HepG2 (cell line): ENCODE data around the gene DAPK3. TPM values are rescaled to one million over a fixed set of nuclear protein-coding genes. Genes with fewer than 3 reads are reported as not detected.

Source experiments
- ARNT2 ChIP-seq: sonication (generic); formaldehyde crosslinking; IDR thresholded peaks from 2 replicates; pipeline ENCODE4 v1.8.0; 2022; ENCODE audit warnings: mild to moderate bottlenecking, low read depth, missing genetic modification reagents, moderate library complexity
- EED ChIP-seq: sonication (generic); formaldehyde crosslinking; IDR thresholded peaks from 2 replicates; pipeline ENCODE4 v1.5.0; 2020; ENCODE audit warnings: mild to moderate bottlenecking, missing genetic modification reagents
- ELF3 ChIP-seq: IDR thresholded peaks from 2 replicates; pipeline ENCODE4 v1.6.1; 2016; ENCODE audit warnings: missing genetic modification reagents, missing compliant biosample characterization
- EZH2 ChIP-seq: conservative IDR thresholded peaks from 2 replicates; pipeline ENCODE4 v1.6.1; 2012; ENCODE audit warnings: mild to moderate bottlenecking, low read depth, low read length, moderate library complexity
- HNRNPLL ChIP-seq: fragments of 200-400 bp; formaldehyde crosslinking; IDR thresholded peaks from 2 replicates; pipeline ENCODE4 v1.6.1; 2017; ENCODE audit warnings: mild to moderate bottlenecking, low read depth, low read length; ENCODE audit not compliant: poor library complexity, severe bottlenecking
- HOXA9 ChIP-seq: sonication (generic); formaldehyde crosslinking; IDR thresholded peaks from 2 replicates; pipeline ENCODE4 v1.8.1; 2022; ENCODE audit warnings: missing genetic modification reagents, mild to moderate bottlenecking, moderate library complexity, borderline replicate concordance
- MXI1 ChIP-seq: IDR thresholded peaks from 3 replicates; pipeline ENCODE4 v1.6.1; 2012; ENCODE audit warnings: low read depth, low read length, inconsistent platforms, borderline replicate concordance
- POLR2G ChIP-seq: fragments of 200-400 bp; formaldehyde crosslinking; IDR thresholded peaks from 2 replicates; pipeline ENCODE4 v1.6.1; 2018; ENCODE audit warnings: mild to moderate bottlenecking, low read depth, low read length, moderate library complexity
- RBFOX2 ChIP-seq: fragments of 200-400 bp; formaldehyde crosslinking; IDR thresholded peaks from 2 replicates; pipeline ENCODE4 v1.6.1; 2017; ENCODE audit warnings: low read depth, mild to moderate bottlenecking, low read length
- RORA ChIP-seq: sonication (generic); formaldehyde crosslinking; IDR thresholded peaks from 2 replicates; pipeline ENCODE4 v1.5.0; 2020; ENCODE audit warnings: mild to moderate bottlenecking, missing genetic modification reagents, moderate library complexity
- SALL2 ChIP-seq: sonication (generic); formaldehyde crosslinking; IDR thresholded peaks from 2 replicates; pipeline ENCODE4 v1.8.1; 2023; ENCODE audit warnings: mild to moderate bottlenecking, missing genetic modification reagents, inconsistent platforms
- SMARCE1 ChIP-seq: fragments of 450-650 bp; IDR thresholded peaks from 2 replicates; pipeline ENCODE4 v1.6.1; 2017; ENCODE audit warnings: borderline replicate concordance
- TGIF2 ChIP-seq: IDR thresholded peaks from 2 replicates; pipeline ENCODE4 v1.6.1; 2016; ENCODE audit warnings: control low read depth, missing compliant biosample characterization
- U2AF1 ChIP-seq: fragments of 200-400 bp; formaldehyde crosslinking; optimal IDR thresholded peaks from 2 replicates; pipeline ENCODE3; 2017; ENCODE audit warnings: mild to moderate bottlenecking, low read depth, low read length
- ZC3H13 ChIP-seq: sonication (generic); formaldehyde crosslinking; IDR thresholded peaks from 2 replicates; pipeline ENCODE4 v1.8.1; 2023; ENCODE audit warnings: mild to moderate bottlenecking, missing genetic modification reagents, moderate library complexity
- ZEB1 ChIP-seq: IDR thresholded peaks from 2 replicates; pipeline ENCODE4 v1.6.1; 2012; ENCODE audit warnings: mild to moderate bottlenecking, low read depth, inconsistent platforms; ENCODE audit not compliant: insufficient replicate concordance
- ZFY ChIP-seq: sonication (generic); formaldehyde crosslinking; IDR thresholded peaks from 2 replicates; pipeline ENCODE4 v1.4.0; 2020; ENCODE audit warnings: missing genetic modification reagents
- ZNF230 ChIP-seq: sonication (generic); formaldehyde crosslinking; IDR thresholded peaks from 2 replicates; pipeline ENCODE4 v1.4.0; 2020; ENCODE audit warnings: mild to moderate bottlenecking, missing genetic modification reagents
- ZNF550 ChIP-seq: sonication (generic); formaldehyde crosslinking; IDR thresholded peaks from 2 replicates; pipeline ENCODE4 v1.4.0; 2020; ENCODE audit warnings: mild to moderate bottlenecking, missing genetic modification reagents, borderline replicate concordance
- ZNF768 ChIP-seq: sonication (generic); formaldehyde crosslinking; IDR thresholded peaks from 2 replicates; pipeline ENCODE4 v1.4.0; 2020; ENCODE audit warnings: missing genetic modification reagents
- ZSCAN21 ChIP-seq: sonication (generic); formaldehyde crosslinking; IDR thresholded peaks from 2 replicates; pipeline ENCODE4 v1.8.0; 2022; ENCODE audit warnings: mild to moderate bottlenecking, missing genetic modification reagents, moderate library complexity, borderline replicate concordance
- ZSCAN22 ChIP-seq: sonication (generic); formaldehyde crosslinking; IDR thresholded peaks from 2 replicates; pipeline ENCODE4 v1.4.0; 2020; ENCODE audit warnings: mild to moderate bottlenecking, missing genetic modification reagents
- polyA plus RNA-seq, 8 experiments: library from polyadenylated mRNA; depleted of rRNA in 3 of 8; stranded (reverse) in 7 of 8; unstranded in 1 of 8; fragments of >200 nt; fragmentation: Illumina TruSeq in 4 of 8; extraction: Trizol in 4 of 8; gene quantifications; 2 replicates each; pipeline versions ENCODE4 v1.2.1 to v1.2.3, GENCODE V29; 2011 to 2016; ENCODE audit warnings: low read depth in 4 of 8, missing spikeins in 1 of 8, mixed read lengths in 1 of 8; ENCODE audit not compliant: insufficient read depth in 1 of 8
- total RNA-seq, 5 experiments: library from RNA; depleted of rRNA; stranded (reverse); fragments of >200 nt; fragmentation: Illumina TruSeq; extraction: Trizol; gene quantifications; 2 replicates each; pipeline ENCODE4 v1.2.3, GENCODE V29; 2016; ENCODE audit warnings: low read depth in 1 of 5
- TF ChIP-seq, protein P1 (sequence below): sonication (generic); formaldehyde crosslinking; IDR thresholded peaks from 2 replicates; pipeline ENCODE4 v1.8.0; 2023; ENCODE audit warnings: mild to moderate bottlenecking, missing genetic modification reagents
- TF ChIP-seq, protein P2 (sequence below): sonication (generic); formaldehyde crosslinking; IDR thresholded peaks from 2 replicates; pipeline ENCODE4 v1.5.1; 2020; ENCODE audit warnings: mild to moderate bottlenecking, missing genetic modification reagents, moderate library complexity
- TF ChIP-seq, protein P3 (sequence below): sonication (generic); formaldehyde crosslinking; IDR thresholded peaks from 2 replicates; pipeline ENCODE4 v1.4.0; 2020; ENCODE audit warnings: mild to moderate bottlenecking, missing genetic modification reagents

DAPK3 gene
- total and polyA plus RNA-seq, 2 of the 13 experiments (the other 11 are each of a cell fraction or from before 2014, with no cell fraction given): 30.5 to 37.3 TPM

DNA sequence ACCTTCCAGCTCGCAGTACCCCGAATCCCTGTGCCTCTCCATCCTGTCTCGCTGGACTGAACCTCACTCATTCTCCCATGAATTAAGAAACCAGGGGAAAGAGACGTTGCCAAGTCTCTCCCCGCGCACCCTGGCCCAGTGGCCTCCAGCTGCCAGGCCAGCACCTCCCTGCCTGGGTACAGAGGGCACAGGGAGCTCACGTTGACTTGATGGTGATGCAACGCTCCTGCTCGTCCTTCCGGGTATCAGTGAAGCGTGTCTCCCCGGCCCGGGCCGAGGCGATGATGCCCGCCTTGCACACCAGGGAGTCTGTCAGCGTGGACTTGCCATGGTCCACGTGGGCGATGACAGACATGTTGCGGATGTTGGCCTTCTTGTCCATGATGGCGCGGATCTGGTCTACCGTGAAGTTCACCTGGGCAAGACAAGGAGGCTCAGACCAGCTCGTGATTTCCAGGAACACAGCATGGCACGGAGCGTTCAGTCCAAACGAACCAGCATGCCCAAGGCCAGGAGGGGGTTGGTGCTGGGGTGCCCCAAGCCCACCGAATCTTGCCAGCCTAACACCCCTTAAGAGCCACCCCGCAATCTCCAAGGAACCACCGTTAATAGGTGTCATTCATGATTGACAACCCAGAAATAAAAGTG, 13.2 kb upstream of the DAPK3 start (continued):
- peak; percentile 62 for TF ChIP-seq RBFOX2
- no peak for TF ChIP-seq ZNF230 (CRISPR knock-in tag)
- peak; percentile 59 for TF ChIP-seq U2AF1
- TF ChIP-seq, protein P1, sequence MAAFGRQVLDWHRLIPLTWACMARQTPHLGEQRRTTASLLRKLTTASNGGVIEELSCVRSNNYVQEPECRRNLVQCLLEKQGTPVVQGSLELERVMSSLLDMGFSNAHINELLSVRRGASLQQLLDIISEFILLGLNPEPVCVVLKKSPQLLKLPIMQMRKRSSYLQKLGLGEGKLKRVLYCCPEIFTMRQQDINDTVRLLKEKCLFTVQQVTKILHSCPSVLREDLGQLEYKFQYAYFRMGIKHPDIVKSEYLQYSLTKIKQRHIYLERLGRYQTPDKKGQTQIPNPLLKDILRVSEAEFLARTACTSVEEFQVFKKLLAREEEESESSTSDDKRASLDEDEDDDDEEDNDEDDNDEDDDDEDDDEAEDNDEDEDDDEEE (CRISPR knock-in tag): no peak
- no peak for TF ChIP-seq SMARCE1
- TF ChIP-seq, protein P2, sequence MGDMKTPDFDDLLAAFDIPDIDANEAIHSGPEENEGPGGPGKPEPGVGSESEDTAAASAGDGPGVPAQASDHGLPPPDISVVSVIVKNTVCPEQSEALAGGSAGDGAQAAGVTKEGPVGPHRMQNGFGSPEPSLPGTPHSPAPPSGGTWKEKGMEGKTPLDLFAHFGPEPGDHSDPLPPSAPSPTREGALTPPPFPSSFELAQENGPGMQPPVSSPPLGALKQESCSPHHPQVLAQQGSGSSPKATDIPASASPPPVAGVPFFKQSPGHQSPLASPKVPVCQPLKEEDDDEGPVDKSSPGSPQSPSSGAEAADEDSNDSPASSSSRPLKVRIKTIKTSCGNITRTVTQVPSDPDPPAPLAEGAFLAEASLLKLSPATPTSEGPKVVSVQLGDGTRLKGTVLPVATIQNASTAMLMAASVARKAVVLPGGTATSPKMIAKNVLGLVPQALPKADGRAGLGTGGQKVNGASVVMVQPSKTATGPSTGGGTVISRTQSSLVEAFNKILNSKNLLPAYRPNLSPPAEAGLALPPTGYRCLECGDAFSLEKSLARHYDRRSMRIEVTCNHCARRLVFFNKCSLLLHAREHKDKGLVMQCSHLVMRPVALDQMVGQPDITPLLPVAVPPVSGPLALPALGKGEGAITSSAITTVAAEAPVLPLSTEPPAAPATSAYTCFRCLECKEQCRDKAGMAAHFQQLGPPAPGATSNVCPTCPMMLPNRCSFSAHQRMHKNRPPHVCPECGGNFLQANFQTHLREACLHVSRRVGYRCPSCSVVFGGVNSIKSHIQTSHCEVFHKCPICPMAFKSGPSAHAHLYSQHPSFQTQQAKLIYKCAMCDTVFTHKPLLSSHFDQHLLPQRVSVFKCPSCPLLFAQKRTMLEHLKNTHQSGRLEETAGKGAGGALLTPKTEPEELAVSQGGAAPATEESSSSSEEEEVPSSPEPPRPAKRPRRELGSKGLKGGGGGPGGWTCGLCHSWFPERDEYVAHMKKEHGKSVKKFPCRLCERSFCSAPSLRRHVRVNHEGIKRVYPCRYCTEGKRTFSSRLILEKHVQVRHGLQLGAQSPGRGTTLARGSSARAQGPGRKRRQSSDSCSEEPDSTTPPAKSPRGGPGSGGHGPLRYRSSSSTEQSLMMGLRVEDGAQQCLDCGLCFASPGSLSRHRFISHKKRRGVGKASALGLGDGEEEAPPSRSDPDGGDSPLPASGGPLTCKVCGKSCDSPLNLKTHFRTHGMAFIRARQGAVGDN (CRISPR knock-in tag): peak; percentile 73
- TF ChIP-seq ELF3 (CRISPR knock-in tag): peak; percentile 41; the same call in 1 of the 2 replicates
- no peak for TF ChIP-seq ZEB1
- TF ChIP-seq EED (CRISPR knock-in tag): peak; percentile 26; the same call in 1 of the 2 replicates
- no peak for TF ChIP-seq HNRNPLL
- TF ChIP-seq ZSCAN21: peak; percentile 47; the same call in 1 of the 2 replicates
- TF ChIP-seq MXI1: peak; percentile 89; the same call in 1 of the 3 replicates
- peak; percentile 93 for TF ChIP-seq TGIF2 (CRISPR knock-in tag)
- no peak for TF ChIP-seq RORA
- TF ChIP-seq ZFY (CRISPR knock-in tag): peak; percentile 48
- TF ChIP-seq ARNT2: no peak
- TF ChIP-seq ZNF768 (CRISPR knock-in tag): peak; percentile 51; the same call in 1 of the 2 replicates
- peak; percentile 45; the same call in 1 of the 2 replicates for TF ChIP-seq POLR2G
- 0 out of 2 replicates have a peak, but pooled peaks have one; percentile 26 for TF ChIP-seq SALL2 (CRISPR knock-in tag)
- TF ChIP-seq, protein P3, sequence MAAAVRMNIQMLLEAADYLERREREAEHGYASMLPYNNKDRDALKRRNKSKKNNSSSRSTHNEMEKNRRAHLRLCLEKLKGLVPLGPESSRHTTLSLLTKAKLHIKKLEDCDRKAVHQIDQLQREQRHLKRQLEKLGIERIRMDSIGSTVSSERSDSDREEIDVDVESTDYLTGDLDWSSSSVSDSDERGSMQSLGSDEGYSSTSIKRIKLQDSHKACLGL (CRISPR knock-in tag): peak; percentile 83; the same call in 1 of the 2 replicates
- no peak for TF ChIP-seq EZH2
- TF ChIP-seq ZC3H13 (CRISPR knock-in tag): 0 out of 2 replicates have a peak, but pooled peaks have one; percentile 66
- no peak for TF ChIP-seq HOXA9 (CRISPR knock-in tag)
- TF ChIP-seq ZSCAN22 (CRISPR knock-in tag): no peak
- no peak for TF ChIP-seq ZNF550
